Activated naive CD8-positive, alpha-beta T cell treated with anti-CD3 and anti-CD28 coated beads, Interleukin-2, amount 10 ng/mL, durations not matched to agents 7 days and 5 days (primary cell): ENCODE results near the gene MAD1L1. TPM values are rescaled to one million over a fixed set of nuclear protein-coding genes. Genes with fewer than 3 reads are reported as not detected.

ENCODE experiments used
- ATAC-seq: fragments of 150-1000 bp; cut with Tn5 transposase; one replicate; pipeline ENCODE4 v1.10.0; 2021; ENCODE audit warnings: low read depth, moderate library complexity
- POLR2A ChIA-PET: fragments of 350-600 bp; sonication (Branson Sonifier 250); formaldehyde crosslinking; loops from one replicate; lab custom pipeline; 2021; ENCODE audit warnings: antibody characterized with exemption; lab: Charles Lee
- DNase-seq: peaks from one replicate; pipeline ENCODE4 v3.0.0; 2021
- H3K27ac Mint-ChIP-seq: one replicate; pipeline ENCODE4 v1.8.0; 2022; ENCODE audit warnings: mild to moderate bottlenecking, mixed read lengths
- H3K27me3 Mint-ChIP-seq: one replicate; pipeline ENCODE4 v1.8.0; 2022; ENCODE audit warnings: mild to moderate bottlenecking, moderate library complexity, mixed read lengths
- H3K36me3 Mint-ChIP-seq: one replicate; pipeline ENCODE4 v1.8.0; 2021; ENCODE audit warnings: mild to moderate bottlenecking, mixed read lengths
- H3K4me1 Mint-ChIP-seq: one replicate; pipeline ENCODE4 v1.8.0; 2021; ENCODE audit warnings: mixed read lengths
- H3K4me3 Mint-ChIP-seq: one replicate; pipeline ENCODE4 v1.8.0; 2022; ENCODE audit warnings: mild to moderate bottlenecking, moderate library complexity, mixed read lengths
- H3K9me3 Mint-ChIP-seq: one replicate; pipeline ENCODE4 v1.8.0; 2021; ENCODE audit warnings: mixed read lengths
- total RNA-seq, 2 experiments: library from RNA; stranded (reverse); gene quantifications; one replicate each; pipeline ENCODE4 v1.2.3, GENCODE V29; 2021

MAD1L1 gene
- total RNA-seq, 2 experiments from 2014 or later: 72.7 to 82.6 TPM

DNA sequence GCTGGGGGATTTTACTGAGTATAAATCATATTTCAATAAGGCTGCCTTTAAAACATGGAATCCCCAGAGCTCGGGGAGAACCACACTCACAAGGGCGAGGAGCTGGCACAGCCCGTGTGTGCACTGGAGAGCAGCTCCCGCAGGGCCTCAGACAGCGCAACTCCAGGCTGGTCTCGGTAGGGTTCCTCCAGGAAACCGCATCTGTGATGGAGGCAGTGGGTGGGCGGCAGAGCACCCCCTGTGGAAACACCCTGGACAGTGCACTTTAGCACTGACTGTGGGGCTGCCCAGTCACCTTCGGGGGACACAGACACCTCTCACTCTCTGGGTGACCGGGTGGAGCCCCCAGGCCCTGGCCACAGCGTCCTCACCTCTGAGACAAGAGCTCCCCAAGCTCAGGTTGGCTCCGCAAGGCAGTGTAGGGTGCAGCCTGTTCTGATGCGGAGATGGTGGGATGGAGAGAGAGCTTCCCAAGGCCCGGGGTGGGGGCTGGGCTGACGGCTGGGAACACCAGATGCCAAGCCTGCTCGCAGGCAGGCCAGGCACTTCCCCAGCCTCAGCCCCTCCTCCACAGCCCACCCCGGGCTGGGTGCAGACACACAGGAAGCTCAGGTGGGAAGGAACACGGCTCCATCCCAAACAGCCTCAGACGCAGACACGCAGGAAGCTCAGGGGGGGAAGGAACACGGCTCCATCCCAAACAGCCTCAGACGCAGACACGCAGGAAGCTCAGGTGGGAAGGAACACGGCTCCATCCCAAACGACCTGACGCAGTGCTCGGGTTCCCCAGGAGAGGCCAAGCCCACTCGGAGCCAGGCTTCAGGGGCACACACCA, 224.4 kb downstream of the MAD1L1 start:
- Mint-ChIP-seq H3K27ac (no peak overlapping the region), H3K4me1 (no peaks in the 10 kb centered on the region), H3K36me3 (peaks cover 2% of the 10 kb centered on the region), H3K9me3 (no peaks in the 10 kb centered on the region), H3K4me3 (no peak overlapping the region), H3K27me3 (no peaks in the 10 kb centered on the region)
- POLR2A ChIA-PET: no interaction called here
- no peak for DNase-seq
- ATAC-seq: no peak

DNA sequence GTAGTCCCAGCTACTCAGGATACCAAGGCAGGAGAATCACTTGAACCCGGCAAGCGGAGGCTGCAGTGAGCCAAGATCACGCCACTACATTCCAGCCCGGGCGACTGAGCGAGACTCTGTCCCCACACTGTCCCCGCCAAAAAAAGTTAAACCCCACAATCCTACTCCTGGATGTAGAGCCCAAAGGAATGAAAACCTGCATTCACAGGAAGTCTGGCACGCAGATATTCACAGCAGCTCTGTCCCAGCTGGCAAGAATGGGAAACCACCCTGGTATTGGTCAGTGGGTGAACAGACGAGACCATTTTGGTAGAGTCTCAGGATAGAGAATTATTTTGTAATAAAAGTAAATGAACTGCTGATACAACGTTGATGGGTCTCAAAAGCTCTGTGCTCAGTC, 225.2 kb downstream of the MAD1L1 start:
- POLR2A ChIA-PET: no interaction called here
- no peak for DNase-seq
- Mint-ChIP-seq H3K27ac (no peak overlapping the region), H3K9me3 (no peaks in the 10 kb centered on the region), H3K36me3 (no peaks in the 10 kb centered on the region), H3K4me1 (no peaks in the 10 kb centered on the region), H3K4me3 (no peak overlapping the region), H3K27me3 (no peaks in the 10 kb centered on the region)
- ATAC-seq: no peak

DNA sequence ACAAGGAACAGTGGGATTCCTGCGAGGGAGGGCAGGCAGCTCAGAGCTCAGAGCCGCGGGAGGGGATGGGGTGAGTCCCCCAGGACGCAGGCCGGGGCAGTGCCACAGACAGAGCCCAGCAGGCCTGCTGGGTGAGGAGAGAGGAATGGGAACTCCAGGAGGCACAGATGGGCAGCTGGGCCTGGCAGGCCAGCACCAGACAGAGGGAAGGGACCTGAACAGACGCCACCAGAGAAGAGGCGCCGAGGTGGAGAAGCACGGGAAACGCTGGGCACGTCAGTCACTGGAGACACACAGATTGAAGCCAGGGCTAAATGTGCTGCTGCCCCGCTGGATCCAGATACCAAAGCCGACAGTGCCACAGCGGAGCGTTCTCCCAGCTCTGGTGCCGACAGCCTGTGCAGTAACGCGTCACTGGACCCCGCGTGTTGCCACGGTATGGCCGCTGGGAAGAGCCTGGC, 225.8 kb downstream of the MAD1L1 start:
- POLR2A ChIA-PET: no interaction called here
- ATAC-seq (no peak), DNase-seq (no peak)
- Mint-ChIP-seq H3K4me1 (no peaks in the 10 kb centered on the region), H3K9me3 (no peaks in the 10 kb centered on the region), H3K27ac (no peak overlapping the region), H3K36me3 (no peaks in the 10 kb centered on the region), H3K4me3 (no peak overlapping the region), H3K27me3 (no peaks in the 10 kb centered on the region)

DNA sequence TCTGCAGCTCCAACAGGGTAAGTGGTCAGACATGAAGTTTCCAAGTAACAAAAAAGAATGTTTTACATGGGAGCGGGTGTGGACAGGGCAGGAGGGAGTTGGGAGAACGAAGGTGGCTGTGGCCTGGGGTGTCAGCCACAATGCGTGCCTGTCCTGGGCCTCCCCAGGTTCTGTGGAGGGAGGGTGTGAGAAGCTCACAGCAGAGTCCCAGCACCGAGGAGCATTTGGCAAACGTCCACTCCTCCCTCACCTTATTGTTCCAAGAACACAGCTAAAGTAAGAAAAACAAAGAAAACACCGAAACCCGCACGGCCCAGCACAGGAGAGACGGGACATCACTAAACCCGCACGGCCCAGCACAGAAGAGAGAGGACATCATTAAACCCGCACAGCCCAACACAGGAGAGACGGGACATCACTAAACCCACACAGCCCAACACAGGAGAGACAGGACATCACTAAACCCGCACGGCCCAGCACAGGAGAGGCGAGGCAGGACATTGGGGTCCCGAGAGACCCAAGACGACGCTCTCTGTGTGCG, 226.4 kb downstream of the MAD1L1 start:
- Mint-ChIP-seq H3K4me1 (no peaks in the 10 kb centered on the region), H3K4me3 (no peak overlapping the region), H3K9me3 (no peaks in the 10 kb centered on the region), H3K36me3 (no peaks in the 10 kb centered on the region), H3K27ac (no peak overlapping the region), H3K27me3 (no peaks in the 10 kb centered on the region)
- no peak for DNase-seq
- no peak for ATAC-seq
- POLR2A ChIA-PET: no interaction called here

DNA sequence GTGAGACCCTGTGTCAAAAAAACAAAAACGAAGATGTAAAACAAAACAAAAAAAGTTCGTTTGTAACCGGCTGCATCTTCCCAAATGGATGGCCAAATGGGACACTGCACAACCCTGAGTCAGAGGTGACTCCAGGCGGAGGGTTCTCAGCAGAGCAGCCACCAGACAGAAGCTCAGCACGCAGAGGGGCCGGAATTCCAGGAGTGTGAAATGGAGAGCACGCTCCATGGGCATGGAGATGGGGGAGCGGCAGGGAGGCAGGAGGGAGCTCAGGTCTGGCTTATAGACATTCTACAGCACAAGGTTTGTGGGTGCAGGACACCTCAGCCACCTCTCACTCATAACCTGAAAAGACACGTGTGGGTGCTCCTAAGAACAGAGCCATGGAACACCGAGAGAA, 227.0 kb downstream of the MAD1L1 start:
- H3K27ac Mint-ChIP-seq: no peak overlapping the region
- ATAC-seq (no peak), DNase-seq (no peak)
- no peaks in the 10 kb centered on the region for H3K4me1 Mint-ChIP-seq
- POLR2A ChIA-PET: no interaction called here
- no peak overlapping the region for H3K4me3 Mint-ChIP-seq
- no peaks in the 10 kb centered on the region for H3K36me3 Mint-ChIP-seq
- H3K27me3 Mint-ChIP-seq: no peaks in the 10 kb centered on the region
- no peaks in the 10 kb centered on the region for H3K9me3 Mint-ChIP-seq

DNA sequence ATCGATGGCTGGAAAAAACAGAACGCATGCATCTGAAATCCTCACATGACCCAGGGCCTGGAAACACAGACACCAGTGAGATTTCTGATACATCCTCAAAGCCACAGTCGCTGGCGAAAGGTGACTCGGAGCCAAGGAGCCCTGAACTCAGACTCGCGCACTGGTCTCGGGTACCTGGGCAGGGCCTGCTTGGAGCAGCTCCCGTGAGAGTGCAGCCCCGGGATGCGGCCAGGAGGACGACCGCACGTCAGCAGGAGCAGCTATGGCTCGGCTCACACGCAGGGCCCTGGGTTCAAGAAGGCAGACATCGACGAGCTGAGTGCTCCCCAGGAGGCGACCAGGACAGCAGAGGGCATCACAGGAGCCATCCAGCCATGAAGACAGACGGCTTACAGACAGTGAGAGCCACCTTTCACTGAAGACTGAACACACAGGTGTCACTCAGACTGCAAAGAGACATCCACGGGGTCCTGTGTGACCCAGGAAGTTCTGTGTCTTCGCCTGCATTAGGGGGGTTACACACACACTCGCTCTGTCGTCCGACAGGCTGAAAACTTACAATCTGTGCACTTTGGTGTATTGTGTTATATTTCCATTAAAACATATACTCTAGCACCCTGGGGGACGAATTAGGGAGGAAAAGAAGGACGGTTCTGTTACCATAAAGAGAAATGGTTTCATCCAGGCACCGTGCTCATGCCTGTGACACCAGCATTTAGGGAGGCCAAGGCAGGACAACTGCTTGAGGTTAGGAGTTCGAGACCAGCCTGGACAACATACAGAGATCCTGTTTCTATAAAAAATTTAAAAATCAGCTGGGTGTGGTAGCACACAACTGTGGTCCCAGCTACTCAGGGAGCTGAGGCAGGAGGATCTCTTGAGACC, 227.7 kb downstream of the MAD1L1 start:
- POLR2A ChIA-PET: no interaction called here
- H3K9me3 Mint-ChIP-seq: no peaks in the 10 kb centered on the region
- H3K27me3 Mint-ChIP-seq: no peaks in the 10 kb centered on the region
- H3K4me1 Mint-ChIP-seq: no peaks in the 10 kb centered on the region
- ATAC-seq (no peak), DNase-seq (peak; percentile 25)
- H3K4me3 Mint-ChIP-seq: no peak overlapping the region
- H3K36me3 Mint-ChIP-seq: no peaks in the 10 kb centered on the region
- no peak overlapping the region for H3K27ac Mint-ChIP-seq

DNA sequence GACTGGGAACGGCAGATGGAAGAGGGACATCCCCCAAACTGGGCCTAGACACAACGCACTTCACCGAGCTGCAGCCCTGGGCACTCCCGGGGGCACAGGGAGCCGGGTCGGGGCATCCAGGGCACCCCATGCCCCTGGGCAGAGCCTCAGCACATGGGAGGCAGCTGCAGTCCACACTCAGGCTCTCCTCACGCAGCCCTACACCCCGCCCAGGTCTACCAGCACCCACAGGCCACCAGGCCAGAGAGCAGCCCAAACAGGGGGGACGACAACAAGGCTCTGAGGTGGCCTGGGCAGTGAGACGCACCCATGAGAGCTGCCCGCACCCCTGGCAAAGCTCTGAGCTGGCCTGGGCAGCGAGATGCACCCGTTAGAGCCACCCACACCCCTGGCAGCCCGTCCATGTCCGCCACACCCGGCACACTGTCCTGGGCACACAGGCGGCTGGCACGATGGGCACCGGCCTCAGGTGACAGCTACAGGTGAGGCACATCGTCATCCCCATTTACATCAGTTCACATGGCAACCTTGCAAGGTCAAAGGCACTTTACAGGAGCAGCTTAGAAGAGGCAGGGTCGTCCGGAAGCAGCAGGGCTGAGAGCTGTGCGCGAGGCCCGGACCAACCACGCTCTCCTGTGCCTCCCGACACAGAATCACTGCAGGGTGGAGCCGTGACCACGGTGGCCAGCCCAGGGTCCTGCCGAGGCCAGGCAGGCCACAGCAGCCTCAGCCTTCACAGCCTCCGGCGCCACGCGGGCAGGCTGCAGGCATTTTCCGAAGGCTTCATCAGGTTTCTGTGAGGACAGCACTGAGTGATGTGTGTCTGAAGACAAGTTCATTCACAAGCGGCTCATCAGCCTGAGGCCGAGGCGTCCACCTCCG, 228.6 kb downstream of the MAD1L1 start:
- no peaks in the 10 kb centered on the region for H3K9me3 Mint-ChIP-seq

DNA sequence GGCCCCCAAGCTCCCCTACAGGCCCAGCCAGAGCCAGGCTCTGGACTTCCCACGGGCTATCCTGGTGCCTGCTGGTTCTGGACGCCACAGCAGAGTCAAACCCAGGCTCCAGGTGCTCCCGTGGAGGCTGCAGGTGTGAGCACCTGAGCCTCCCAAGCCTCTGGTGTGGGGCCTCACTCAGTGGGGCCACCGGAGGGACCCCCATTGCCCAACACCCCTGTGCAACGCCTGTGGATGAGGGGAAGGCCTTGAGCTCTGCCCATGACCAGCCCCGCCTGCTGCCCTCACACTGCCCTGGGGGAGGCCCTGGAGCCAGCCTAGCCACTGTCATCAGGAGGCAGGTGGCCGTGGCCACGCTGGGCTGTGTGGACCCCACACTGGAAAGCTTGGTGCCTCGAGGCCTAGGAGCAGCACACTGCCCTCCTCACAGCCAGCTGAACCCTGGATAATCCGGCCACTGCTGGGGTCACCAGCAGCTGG, 229.3 kb downstream of the MAD1L1 start:
- H3K27me3 Mint-ChIP-seq: no peaks in the 10 kb centered on the region
- no peak for DNase-seq
- H3K4me3 Mint-ChIP-seq: no peak overlapping the region
- no peaks in the 10 kb centered on the region for H3K9me3 Mint-ChIP-seq
- H3K36me3 Mint-ChIP-seq: no peaks in the 10 kb centered on the region
- H3K4me1 Mint-ChIP-seq: no peaks in the 10 kb centered on the region
- ATAC-seq: no peak
- POLR2A ChIA-PET: no interaction called here
- no peak overlapping the region for H3K27ac Mint-ChIP-seq

More for the DNA sequence above, 228.6 kb downstream of the MAD1L1 start:
- Mint-ChIP-seq H3K4me1 (no peaks in the 10 kb centered on the region), H3K27me3 (no peaks in the 10 kb centered on the region), H3K36me3 (no peaks in the 10 kb centered on the region), H3K4me3 (no peak overlapping the region), H3K27ac (no peak overlapping the region)
- ATAC-seq (no peak), DNase-seq (no peak)
- POLR2A ChIA-PET: no interaction called here

DNA sequence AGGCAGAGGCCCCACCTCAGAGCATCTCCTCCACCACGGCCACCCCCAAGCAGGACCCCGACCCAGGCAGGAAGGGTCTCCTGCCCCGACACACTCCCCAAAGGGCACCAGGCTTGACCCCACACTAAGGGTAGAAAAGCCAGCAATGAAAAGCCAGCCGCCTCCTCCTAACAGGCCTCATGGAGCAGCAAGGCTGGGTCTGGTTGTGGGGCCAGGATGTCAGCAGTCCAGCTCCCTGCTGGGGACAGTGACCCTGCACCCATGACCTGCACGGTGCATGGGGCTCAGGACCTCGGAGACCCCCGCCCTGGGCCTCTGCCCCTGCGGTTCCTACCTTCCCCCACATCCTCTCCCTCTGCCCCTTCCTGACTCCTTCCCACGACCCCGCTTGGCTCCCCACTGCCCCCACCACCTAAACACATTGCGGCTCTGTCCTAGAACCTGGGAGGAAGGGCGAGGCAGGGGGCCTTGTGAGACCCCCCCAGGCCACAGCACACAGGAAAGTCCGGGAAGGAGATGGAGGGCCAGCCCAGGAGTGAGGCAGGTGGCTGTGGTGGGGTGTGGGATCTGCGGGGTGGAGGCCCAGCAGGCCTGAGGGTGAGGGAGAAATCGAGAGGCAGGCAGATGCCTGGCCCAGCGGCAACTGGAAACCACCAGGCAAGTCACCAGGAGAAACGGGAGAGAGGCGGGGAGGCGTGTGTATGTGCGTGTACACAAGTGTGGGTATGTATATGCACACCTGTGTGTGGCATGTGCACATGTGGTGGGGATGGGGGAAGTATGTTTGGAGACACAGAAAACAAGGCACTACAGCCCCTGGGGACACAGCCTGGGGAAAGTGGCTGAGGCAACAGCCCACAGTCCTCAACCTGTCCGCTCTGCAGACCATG, 229.9 kb downstream of the MAD1L1 start:
- Mint-ChIP-seq H3K36me3 (no peaks in the 10 kb centered on the region), H3K4me3 (no peak overlapping the region), H3K9me3 (no peaks in the 10 kb centered on the region), H3K27ac (no peak overlapping the region), H3K27me3 (no peaks in the 10 kb centered on the region), H3K4me1 (no peaks in the 10 kb centered on the region)
- no peak for ATAC-seq
- DNase-seq: no peak
- POLR2A ChIA-PET: no interaction called here

DNA sequence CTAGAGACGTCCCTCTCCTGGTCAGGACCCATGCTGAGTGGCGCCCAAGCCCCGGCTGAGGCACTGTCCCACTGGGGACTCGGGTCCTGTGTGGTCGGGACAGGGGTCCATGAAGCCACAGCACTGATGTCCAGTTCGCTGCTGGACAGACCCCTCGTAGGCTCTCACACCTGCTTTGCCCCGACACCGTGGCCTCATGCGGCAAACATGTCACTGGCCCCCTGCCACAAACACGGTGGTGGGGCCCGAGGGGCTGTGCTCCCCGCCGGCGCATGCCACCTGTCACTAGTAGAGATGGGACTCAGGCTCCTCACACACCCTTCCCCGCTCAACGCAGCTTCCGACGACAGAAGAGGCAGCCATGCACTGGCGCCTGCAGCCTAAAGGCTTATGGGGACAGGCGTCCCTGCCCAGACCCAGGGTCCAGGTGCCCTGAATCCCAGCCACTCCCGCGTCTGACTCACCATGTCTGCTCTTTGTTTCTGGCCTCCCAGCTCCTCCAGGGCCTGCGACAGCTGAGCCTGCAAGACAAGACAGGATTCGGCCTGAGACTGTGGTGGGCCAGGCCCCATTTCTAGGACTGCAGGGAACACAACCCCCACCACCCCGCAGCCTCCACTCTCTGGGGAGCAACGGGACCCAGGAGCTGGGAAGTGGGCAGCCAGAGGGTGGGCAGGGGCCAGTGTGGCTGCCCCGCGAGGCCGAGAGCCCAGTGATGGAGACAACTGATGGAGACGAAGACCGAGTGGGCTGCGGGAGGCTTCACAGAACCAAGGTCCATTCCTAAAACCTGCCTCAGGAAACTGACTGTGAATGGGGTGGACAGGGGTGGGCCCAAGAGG, 230.9 kb downstream of the MAD1L1 start:
- Mint-ChIP-seq H3K9me3 (no peaks in the 10 kb centered on the region), H3K4me1 (no peaks in the 10 kb centered on the region), H3K27me3 (no peaks in the 10 kb centered on the region), H3K36me3 (no peaks in the 10 kb centered on the region), H3K4me3 (no peak overlapping the region), H3K27ac (no peak overlapping the region)
- ATAC-seq (no peak), DNase-seq (peak; percentile 29)
- POLR2A ChIA-PET: no interaction called here

DNA sequence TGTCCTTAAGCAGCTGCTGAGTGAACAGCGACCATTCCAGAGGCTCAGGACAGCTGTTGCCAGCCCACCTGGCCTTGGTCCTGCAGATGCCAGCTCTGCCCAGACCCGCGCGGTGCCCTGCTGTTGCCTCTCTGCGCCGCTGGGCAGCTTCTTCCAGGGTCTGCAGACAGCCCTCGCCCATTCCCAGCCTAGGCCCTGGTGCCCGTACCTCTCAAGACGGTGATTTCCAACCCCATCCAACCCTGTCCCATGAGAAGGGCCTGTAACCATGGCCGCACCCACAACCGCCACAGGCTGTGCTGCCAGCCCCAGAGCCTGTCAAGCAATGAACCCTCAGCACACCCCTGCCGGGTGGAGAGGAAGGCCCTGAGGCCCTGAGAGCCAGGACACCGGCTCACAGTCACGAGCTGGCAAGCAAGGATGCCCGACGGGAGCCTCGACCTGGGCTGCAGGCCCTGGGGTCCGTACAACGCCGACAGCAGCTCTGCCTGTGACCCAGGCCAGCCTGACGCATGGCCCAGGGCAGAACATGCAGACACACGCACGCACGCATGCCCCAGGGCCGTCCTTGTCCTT, 231.9 kb downstream of the MAD1L1 start:
- peak; percentile 23 for DNase-seq
- Mint-ChIP-seq H3K9me3 (no peaks in the 10 kb centered on the region), H3K27ac (no peak overlapping the region), H3K4me1 (no peaks in the 10 kb centered on the region), H3K27me3 (no peaks in the 10 kb centered on the region), H3K36me3 (no peaks in the 10 kb centered on the region), H3K4me3 (no peak overlapping the region)
- no peak for ATAC-seq
- POLR2A ChIA-PET: no interaction called here
